MM.1S (cell line): ENCODE measurements around the gene IGFL1.
"Not testable (repeated sequence)": the region's sequence is repeated elsewhere in the genome, so short reads cannot be mapped to it uniquely, and the experiment has no call there.

Experiments
- CTCF ChIP-seq: fragments of 300-600 bp; sonication (generic); IDR thresholded peaks from 2 replicates; pipeline ENCODE4 v1.5.1; 2016; ENCODE audit warnings: antibody characterized with exemption, low read length, mixed read lengths
- EZH2phosphoT487 ChIP-seq: fragments of 300-600 bp; sonication (generic); IDR thresholded peaks from 2 replicates; pipeline ENCODE4 v1.6.1; 2018; ENCODE audit warnings: antibody characterized with exemption, low read length

GRCh38 chr19:46233871-46234270, 4.3 kb downstream of the IGFL1 start:
- TF ChIP-seq CTCF, EZH2phosphoT487: not testable (repeated sequence)
